AG09319 (cell line): ENCODE data around the gene UBA6.

ENCODE experiments used
- DNase-seq: peaks from one replicate; pipeline ENCODE4 v3.0.0-alpha.2; 2010; ENCODE audit warnings: low read depth; ENCODE audit errors: extremely low read depth
- TF ChIP-seq, protein P1 (sequence below): IDR thresholded peaks from 2 replicates; pipeline ENCODE4 v1.5.1; 2011; ENCODE audit warnings: low read depth, mild to moderate bottlenecking, inconsistent platforms, low read length, moderate library complexity

Gene UBA6

DNA sequence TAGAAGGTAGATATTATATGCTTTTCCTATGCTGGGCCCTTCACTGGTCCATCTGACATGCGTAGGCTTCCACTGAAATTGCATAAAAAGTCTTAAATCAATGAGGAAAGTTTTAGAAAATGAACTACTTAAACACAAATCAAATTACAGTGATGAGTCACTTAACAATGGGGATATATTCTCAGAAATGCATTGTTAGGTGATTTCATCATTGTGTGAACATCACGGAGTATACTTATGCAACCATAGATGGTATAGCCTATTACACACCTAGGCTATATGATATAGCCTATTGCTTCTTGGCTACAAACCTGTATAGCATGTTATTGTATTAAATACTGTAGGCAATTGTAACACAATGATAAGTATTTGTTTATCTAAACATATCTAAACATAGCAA is 132.1 kb downstream of the UBA6 start:
- TF ChIP-seq, protein P1, sequence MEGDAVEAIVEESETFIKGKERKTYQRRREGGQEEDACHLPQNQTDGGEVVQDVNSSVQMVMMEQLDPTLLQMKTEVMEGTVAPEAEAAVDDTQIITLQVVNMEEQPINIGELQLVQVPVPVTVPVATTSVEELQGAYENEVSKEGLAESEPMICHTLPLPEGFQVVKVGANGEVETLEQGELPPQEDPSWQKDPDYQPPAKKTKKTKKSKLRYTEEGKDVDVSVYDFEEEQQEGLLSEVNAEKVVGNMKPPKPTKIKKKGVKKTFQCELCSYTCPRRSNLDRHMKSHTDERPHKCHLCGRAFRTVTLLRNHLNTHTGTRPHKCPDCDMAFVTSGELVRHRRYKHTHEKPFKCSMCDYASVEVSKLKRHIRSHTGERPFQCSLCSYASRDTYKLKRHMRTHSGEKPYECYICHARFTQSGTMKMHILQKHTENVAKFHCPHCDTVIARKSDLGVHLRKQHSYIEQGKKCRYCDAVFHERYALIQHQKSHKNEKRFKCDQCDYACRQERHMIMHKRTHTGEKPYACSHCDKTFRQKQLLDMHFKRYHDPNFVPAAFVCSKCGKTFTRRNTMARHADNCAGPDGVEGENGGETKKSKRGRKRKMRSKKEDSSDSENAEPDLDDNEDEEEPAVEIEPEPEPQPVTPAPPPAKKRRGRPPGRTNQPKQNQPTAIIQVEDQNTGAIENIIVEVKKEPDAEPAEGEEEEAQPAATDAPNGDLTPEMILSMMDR = no peak
- no peak for DNase-seq

DNA sequence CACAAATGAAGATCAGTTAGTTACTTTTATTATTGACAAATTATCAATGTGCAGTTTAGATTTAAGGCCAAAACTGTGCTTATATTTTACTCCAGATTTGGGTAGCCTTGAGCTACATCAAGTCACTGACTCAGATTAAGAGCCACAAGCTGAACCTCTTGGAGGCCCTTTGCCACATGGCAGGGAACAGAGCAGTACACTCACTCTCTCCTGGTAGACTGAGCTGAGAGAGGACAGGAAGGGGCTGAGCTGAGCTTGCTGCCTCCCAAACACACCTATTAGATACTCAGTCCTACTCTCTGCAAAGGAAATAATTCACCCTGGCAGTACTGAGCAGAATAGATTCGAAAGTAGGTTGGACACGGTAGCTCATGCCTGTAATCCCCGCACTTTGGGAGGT is 134.6 kb downstream of the UBA6 start:
- no peak for DNase-seq
- TF ChIP-seq, protein P1 = no peak

DNA sequence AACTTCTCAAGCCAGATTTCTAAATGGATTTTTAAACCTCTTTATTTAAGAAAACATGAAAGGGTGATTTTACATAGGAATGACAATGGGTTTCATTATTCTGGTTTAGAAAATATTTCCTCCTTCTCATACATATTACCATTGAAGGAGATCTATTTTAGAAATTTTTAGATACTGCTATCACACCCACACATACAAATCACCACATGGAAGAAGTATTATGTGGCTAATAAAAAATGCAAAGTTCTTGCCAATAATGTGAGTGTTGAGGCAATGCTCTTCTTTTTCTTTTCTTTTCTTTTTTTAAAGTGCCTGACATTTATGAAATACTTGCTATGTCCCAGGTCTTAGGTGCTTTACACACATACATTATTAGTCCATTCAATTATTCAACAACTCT is 135.7 kb downstream of the UBA6 start:
- no peak for DNase-seq
- TF ChIP-seq, protein P1 = no peak
